Lower leg skin (tissue), 3 donors: ENCODE measurements around the gene SLC4A5.

Experiments used
- CTCF ChIP-seq, 3 donors: fragments of 450-650 bp; IDR thresholded peaks; one replicate each; pipeline ENCODE4 v1.5.1; 2016; ENCODE audit warnings: antibody characterized with exemption in 3 of 3, mild to moderate bottlenecking in 3 of 3, moderate library complexity in 2 of 3
- POLR2A ChIP-seq, 2 donors: fragments of 450-650 bp; IDR thresholded peaks; one replicate each; pipeline ENCODE4 v1.6.1; 2016 to 2017; ENCODE audit warnings: antibody characterized with exemption in 2 of 2, mild to moderate bottlenecking in 1 of 2, moderate library complexity in 1 of 2

DNA sequence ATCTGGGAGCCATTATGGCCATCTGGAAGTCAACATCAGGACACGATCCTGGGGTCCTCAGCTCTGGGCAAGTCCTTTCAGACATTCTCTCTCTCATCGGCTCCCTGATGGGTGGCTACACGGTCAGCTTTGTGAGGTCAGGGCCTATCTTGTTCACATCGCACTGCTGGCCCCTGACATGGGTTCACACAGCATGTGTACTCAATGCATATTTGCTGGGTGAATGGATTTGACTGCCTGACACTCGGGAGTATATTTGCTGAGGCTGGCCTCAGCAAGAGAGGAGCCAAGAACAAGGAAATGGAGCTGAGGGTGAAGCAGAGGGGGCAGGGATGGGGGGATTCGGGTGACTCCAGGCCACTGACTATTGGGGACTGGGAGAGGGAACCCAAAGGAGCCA lies 50.5 kb downstream of the SLC4A5 start:
- TF ChIP-seq POLR2A (IDR thresholded peaks at IDR 0.05): no peak
- TF ChIP-seq CTCF (IDR thresholded peaks at IDR 0.05): no peak
